ENCODE measurements around the gene IL18RAP. TPM values are rescaled to one million over a fixed set of nuclear protein-coding genes. Genes with fewer than 3 reads are reported as not detected.

IL18RAP gene, protein sequence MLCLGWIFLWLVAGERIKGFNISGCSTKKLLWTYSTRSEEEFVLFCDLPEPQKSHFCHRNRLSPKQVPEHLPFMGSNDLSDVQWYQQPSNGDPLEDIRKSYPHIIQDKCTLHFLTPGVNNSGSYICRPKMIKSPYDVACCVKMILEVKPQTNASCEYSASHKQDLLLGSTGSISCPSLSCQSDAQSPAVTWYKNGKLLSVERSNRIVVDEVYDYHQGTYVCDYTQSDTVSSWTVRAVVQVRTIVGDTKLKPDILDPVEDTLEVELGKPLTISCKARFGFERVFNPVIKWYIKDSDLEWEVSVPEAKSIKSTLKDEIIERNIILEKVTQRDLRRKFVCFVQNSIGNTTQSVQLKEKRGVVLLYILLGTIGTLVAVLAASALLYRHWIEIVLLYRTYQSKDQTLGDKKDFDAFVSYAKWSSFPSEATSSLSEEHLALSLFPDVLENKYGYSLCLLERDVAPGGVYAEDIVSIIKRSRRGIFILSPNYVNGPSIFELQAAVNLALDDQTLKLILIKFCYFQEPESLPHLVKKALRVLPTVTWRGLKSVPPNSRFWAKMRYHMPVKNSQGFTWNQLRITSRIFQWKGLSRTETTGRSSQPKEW
- 0.09 TPM in 1 of 2 replicates, not detected in the other for total RNA-seq (ENCODE audit: low replicate concordance)

DNA sequence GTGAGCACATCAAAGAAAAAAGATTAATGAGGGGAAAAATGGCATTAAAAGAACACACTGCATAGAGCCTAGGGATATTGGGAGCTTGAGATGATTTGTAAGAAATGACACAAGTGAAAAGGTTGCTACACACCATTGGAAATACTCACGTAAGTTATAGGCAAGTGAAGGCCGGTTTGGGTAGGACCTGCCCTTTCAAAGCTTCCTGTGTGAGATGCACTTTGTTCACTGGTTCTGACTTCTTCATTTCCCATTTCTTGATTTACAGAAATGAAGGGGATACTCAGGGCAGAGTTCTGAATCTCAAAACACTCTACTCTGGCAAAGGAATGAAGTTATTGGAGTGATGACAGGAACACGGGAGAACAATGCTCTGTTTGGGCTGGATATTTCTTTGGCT is at the start of gene IL18RAP:
Gene IL18RAP, plus strand, starts transcription at position 251 of the 400 bp plus-strand sequence. Its CDS starts 118 bp downstream, at position 369.
- no peak within 1 kb of the TSS for H3K4me3 ChIP-seq (ENCODE audit: low read depth, low read length)
- TF ChIP-seq, protein P1, sequence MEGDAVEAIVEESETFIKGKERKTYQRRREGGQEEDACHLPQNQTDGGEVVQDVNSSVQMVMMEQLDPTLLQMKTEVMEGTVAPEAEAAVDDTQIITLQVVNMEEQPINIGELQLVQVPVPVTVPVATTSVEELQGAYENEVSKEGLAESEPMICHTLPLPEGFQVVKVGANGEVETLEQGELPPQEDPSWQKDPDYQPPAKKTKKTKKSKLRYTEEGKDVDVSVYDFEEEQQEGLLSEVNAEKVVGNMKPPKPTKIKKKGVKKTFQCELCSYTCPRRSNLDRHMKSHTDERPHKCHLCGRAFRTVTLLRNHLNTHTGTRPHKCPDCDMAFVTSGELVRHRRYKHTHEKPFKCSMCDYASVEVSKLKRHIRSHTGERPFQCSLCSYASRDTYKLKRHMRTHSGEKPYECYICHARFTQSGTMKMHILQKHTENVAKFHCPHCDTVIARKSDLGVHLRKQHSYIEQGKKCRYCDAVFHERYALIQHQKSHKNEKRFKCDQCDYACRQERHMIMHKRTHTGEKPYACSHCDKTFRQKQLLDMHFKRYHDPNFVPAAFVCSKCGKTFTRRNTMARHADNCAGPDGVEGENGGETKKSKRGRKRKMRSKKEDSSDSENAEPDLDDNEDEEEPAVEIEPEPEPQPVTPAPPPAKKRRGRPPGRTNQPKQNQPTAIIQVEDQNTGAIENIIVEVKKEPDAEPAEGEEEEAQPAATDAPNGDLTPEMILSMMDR (IDR thresholded peaks at IDR 0.05; ENCODE audit: insufficient read depth, low read length), result no peak

DNA sequence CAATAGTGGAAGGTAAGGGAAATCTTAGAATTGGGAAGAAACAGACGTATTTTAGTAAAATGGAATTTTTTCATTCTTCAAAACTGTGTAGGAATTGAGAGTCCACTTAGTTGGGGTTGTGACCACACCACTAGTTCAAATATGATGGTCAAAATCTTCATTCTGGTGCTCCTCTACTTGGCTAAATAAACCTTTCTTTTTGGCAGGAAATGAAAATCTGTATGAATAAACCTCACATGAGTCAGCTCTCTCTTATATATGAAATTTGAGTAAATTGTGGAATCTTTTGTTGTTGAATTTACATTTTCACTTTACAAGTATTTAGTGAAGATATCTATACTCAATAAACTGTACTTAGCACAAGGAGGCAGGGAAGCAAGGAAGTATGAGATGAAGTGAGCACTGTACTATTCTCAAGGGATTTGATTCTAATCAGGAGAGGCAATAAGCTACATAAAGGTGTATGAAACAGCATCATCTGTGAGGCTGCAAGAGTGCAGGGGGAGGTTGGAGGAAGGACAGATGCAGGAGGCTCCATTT is 46.8 kb upstream of the IL18RAP start:
- no peak for DNase-seq (ENCODE audit: low read depth)
- H3K4me3 ChIP-seq (ENCODE audit: low read depth, low read length), result no peak overlapping the region
- TF ChIP-seq, protein P1 (IDR thresholded peaks at IDR 0.05; ENCODE audit: insufficient read depth, low read length), result no peak

More for the DNA sequence above, at the start of gene IL18RAP:
- DNase-seq (ENCODE audit: low read depth), result no peak

DNA sequence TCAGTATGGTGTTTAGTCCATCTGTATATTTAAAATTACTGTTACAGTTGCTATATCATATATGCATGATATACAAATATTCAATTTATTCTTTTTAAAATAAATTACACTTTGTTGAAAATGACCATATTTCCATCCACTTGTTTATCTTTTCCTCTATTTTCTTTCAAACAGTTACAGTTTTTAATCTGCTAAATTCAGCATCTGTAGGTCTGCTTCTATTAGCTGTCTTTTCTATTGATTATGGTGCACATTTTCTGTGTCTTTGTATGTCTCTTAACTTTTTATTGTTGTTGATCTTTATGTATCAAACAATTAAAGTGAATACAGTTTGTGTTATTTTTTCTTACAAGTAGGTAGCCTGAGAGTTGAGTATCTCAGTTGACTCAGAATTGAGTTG is 39.2 kb upstream of the IL18RAP start:
- no peak for DNase-seq (ENCODE audit: low read depth)
- TF ChIP-seq, protein P1 (IDR thresholded peaks at IDR 0.05; ENCODE audit: insufficient read depth, low read length), result no peak

DNA sequence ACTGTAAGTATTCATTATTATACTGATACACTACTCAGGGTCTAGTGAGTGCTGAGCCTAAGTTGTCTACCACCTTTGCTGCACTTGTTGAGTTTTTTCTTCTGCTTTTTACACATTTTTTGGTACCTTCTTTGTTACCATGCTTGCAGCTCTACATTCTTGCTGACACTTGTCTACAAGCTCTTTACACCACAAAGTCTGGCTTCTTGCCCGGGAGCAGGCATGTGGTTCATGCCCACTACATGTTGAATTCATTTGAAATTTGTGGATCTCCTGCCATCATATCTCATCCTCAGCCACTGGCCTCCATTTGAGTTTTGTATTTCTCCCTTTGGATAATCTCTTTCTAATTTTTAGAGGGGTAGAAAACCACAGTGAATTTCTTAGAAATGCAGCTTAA is 37.4 kb upstream of the IL18RAP start:
- DNase-seq (ENCODE audit: low read depth), result peak; percentile 2
- TF ChIP-seq, protein P1 (IDR thresholded peaks at IDR 0.05; ENCODE audit: insufficient read depth, low read length), result no peak
- H3K4me3 ChIP-seq (ENCODE audit: low read depth, low read length), result no peak overlapping the region

More for the DNA sequence above, 39.2 kb upstream of the IL18RAP start:
- H3K4me3 ChIP-seq (ENCODE audit: low read depth, low read length), result no peak overlapping the region

DNA sequence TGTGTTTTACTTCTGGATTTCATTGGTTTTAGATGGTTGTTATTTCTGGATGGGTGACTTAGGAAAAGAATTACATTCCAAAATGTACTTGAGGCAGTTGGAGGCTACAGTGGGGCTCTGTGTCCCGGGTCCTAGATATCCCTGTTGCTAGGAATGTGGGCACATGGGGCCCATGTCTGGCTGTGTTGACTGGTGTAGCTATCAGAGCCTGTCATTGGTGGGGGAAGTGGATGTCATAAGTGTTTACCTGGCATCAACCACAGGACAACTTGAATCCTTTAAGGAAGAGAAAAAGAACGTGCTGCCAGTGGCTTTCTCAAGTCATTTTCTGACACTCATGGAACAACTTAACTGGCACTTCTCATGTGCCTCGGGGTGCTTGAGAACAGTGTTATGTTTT is 37.0 kb upstream of the IL18RAP start:
- no peak for DNase-seq (ENCODE audit: low read depth)
- H3K4me3 ChIP-seq (ENCODE audit: low read depth, low read length), result no peak overlapping the region
- TF ChIP-seq, protein P1 (IDR thresholded peaks at IDR 0.05; ENCODE audit: insufficient read depth, low read length), result no peak

DNA sequence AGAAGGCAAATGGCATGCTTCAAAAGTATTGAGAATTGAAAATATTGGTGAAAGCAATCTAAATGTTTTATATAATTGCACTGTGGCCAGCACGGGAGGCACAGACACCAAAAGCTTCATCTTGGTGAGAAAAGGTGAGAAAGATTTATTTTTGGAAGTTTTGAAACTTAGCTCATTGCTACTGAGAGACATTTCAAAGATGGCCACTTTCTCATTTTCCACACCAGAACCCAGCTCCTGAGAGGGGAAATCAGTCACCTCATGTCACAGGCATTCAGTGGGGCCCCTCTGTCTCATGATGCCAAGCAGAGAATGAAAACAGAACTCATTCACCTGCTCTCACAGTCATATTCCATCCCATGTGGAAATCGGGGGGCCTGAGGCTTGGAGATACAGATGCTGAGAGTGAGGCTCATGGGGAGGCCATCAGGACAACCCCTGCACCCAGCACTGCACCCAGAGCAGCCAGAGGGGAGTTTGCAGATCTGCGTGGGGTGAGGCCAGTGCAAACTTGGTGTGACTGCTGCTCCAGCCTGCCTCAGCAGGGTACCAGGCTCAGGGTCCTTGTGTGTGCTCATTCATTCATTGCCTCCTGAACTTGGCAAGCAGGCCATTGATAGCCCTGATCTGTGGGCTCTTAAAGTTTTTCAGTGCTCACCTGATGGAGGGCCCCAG is 36.0 kb upstream of the IL18RAP start:
- no peak for DNase-seq (ENCODE audit: low read depth)
- no peak overlapping the region for H3K4me3 ChIP-seq (ENCODE audit: low read depth, low read length)
- TF ChIP-seq, protein P1 (IDR thresholded peaks at IDR 0.05; ENCODE audit: insufficient read depth, low read length), result no peak

Measured in fibroblast of the aortic adventitia (primary cell).